NCI-H345 treated with DMSO at 0.1 percent for 48 hours (cell line): ENCODE data around the gene DNLZ.

Experiments
- DNase-seq: peaks from one replicate; lab custom pipeline; 2025; ENCODE audit not compliant: unreplicated experiment; lab: John Stamatoyannopoulos, UW

DNLZ gene

DNA sequence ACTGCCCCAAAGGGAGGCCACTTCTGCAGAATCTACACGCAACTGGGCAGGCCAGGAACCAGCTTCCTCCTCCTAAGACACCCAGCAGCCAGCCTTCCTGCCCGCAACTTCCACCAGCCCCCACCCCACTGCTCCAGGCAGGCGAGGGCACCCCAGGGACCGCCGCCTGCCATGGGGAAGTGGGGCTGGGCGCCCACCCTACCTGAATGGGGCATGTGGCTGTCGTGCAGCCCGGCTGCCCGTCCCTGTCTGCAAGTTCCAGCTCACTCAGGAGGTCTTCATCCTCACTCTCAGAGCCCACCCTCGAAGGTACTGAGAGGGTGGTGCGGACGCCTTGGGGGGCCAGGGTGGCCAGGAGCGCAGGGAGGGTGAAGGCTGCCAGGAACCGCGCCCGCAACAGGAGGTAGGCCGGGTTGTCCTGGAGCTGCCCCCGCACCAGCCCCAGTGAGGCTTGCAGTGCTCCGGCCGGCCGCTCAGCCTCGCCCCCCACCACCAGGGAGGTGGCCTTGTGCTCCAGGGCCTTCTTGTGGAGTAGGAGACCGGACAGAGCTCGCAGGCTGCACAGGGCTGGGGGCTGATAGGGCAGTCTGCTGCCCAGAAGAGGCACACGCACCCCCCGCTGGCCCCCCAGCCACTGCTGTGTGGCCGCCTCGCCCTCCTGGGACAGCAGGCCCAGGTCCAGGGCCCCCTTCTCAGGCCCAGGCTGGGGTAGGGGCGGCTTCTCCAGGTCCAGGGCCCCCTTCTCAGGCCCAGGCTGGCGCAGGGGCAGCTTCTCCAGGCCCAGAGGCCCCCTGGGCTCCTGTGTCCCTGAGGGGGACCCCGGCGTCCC lies 14.0 kb upstream of the DNLZ start:
- DNase-seq, result no peak

DNA sequence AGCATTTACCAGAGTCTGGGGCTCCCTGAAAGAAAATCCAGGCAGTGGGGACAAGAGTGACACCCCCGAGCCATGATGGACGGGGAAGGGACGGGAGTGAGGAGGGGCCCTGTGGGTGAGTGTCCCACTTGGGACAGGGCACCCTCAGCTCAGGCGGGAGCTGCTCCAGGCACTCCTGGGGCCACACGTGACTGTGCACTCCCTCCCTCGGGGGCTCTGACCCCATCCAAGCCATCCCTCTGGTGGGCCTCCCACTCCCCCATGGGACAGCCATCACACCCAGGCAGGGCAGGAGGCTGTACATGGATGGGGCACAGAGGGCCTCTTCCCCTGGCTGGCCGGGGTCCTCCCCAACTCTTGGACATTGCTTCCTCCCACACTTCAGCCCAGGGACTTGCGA lies 12.9 kb upstream of the DNLZ start:
- DNase-seq, result no peak

DNA sequence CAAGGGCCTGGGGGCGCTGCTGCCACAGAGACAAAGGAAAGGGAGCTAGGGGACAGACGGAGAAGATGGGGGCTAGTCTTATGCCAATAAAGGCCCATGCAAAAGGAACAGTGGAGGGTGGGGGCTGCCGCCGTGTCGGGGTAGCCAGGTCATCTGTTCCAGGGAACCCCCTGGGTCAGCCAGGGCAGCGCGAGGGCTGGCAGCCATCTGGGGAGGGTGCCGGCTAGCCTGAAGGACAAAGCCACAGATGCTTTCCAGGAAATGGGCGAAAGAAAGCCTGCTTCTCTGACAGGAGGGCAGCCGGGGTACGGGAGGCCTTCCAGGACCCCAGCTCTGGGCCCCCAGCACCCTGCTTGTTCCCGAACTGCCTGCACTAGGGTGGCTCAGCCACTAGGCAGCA lies 11.6 kb upstream of the DNLZ start:
- no peak for DNase-seq

DNA sequence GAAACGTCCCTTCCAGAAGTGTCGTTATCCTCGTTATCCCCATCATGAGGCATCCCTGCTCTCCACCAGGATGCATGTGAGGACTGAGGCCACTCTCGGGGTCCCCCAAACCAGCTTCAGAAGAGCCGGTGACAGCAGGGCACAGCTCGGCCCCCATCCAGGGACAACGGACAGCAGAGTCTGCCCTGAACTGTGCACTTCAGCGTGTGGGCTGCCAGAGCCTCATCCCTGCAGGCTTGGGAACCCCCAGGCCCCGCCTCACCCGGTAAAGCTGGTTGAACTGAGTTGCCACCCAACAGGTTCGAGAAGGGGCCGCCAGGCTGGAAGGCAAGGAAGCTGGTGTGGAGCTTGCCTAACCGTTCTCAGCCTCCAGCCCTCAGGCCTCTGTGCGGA lies 10.6 kb upstream of the DNLZ start:
- DNase-seq, result no peak

DNA sequence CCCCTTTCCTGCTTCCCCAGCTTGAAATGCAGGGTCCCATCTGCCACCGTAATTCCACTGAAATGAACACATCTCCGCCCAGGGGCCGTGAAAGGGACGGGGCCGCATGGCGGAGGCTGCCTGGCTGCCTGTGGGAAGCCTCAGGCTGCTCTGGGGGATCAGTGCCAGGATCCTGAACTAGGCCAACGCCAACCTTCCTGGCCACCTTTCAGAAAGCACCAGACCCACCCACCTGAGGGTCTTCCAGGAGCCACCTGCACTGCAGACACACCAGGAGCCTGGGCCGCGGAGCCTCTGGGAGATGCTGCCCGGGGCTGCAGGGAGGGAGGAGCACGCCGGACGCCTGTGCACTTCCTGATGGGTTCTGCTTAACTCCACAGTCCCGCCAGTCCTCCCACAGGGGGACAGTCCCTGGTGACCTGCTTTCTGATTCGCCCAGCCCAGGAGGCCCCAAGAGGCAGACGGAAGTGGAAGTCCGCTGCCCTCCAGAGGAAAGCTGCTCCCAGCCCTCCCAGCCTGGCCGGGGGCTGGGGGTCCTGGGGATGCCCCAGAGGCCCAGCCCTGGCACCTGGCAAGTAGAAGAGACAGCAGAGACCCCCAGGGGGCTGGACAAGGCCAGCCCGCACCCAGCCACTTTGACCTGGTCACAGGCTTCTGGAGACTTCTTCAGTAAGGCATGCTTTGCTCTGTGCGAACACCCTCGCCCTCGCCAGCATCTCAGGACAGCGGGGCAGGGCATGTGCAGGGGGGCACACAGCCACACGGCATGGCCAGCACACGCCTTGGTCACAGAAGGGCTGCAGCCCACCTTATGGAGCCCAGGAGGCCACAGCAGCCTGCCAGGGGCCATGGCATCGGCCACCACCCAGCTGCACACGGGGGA lies 10.0 kb upstream of the DNLZ start, which contains the start of gene CARD9:
Gene CARD9 (minus strand): TSS at position 370 of the 883 bp plus-strand sequence. CDS start 1,591 bp downstream, outside the sequence.
- DNase-seq, result no peak

DNA sequence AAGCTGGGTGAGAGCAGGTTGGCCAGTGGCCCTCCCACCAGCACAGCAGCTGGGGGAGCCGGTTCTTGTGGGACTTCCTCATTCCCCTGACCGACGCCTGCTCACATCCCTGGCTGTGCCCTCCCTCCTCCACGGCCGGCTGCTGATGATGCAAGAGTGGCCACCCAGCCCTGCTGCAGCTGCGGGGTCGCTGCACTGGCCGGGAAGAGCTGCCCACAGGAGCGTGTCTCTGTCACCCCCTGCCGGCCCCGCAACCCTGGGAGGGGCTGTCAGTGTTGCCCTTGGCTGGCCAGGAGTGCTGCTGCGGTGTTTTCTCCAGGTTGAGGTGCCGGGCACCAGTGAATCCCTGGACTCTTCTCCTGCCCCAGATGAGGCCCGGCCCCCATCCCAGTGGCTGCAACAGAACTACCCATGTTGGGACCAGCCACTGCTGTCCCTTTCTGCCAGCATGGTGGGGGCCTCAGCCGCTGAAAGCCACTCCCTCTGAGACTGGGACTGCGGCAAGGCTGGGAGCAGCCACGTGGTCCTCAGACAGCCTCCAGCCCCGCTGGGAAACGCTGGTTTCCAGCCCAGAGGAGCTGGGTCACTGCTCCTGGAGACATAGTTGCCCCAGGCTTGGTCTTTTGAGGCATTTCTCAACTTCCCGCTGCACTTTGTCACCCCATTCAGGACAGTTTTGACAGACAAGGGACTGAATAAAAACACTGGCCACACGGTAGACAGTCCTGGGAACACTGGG lies 9.2 kb upstream of the DNLZ start:
- DNase-seq, result no peak

DNA sequence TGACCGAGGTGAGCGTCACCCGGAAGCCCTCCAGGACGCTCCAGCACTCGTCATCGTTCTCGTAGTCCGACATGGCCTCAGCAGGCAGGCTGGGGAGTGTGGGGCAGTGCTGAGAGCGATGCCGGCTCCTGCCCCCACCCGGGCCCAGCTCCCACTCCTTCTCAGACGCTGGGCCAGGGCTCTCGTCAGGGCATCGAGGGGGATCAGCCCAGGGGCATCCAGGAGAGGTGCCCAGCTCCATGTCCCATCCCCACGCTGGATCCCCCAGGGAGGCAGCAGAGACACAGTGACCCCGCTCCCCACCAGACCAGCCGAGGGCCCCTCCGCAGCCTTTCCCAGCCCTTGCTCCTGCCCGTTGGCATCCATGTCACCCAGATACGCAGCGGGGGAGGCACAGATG lies 8.5 kb upstream of the DNLZ start:
- no peak for DNase-seq

DNA sequence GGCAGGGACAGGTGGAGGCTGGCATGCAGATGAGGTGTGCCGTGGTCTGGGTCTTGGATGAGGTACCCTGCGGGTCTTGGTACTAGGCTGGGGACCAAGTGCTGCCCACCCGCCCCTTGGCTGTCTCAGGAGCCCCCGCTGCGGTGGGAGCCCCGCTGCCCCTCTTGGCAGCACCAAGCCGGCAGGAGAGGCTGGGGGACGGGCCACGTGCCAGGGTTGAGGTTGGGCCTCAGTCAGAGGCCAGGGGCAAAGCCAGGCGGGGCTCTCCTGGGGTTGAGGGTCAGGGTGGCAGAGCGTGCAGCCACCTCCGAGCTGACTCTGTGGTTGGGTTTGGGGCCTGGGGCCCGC lies 8.0 kb upstream of the DNLZ start:
- DNase-seq, result no peak

DNA sequence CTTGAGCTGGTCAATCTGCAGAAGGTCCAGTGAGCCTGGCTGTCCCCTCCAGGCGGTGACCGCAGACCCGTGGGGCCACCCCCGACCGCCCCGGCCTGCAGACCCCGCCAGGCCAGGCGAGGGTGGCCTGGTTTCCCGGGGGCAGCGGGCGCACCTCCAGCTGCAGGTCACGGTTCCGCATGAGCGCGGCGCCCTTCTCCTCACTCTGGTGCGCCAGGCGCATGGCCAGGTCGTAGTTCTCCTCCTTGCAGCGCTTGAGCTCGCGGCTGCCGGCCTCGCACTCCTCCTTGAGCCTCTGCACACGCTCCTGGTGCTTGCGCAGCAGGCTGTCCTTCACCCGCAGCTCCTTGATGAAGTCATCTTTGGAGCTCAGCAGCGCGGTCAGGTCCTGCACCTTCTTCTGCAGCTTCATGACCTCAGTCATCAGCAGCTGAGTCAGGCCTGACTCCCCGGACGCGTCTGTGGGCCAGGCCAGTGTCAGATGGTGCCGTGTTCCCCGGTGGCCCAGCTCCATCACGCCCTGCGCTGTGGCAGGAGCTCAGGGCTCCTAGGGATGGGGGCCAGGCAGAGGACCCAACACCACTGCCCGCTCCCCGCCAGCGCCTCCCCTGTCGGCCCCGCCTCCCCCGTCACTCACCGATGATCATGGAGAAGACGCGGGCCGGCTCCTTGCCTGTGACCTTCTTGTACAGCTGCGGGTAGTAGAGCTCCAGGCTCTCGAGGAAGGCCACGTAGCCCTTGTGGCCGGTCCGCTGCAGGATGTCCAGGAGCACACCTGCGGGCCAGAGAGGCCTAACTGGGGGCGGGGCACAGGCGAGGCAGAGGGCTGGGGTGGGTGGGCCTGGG lies 7.4 kb upstream of the DNLZ start:
- no peak for DNase-seq

DNA sequence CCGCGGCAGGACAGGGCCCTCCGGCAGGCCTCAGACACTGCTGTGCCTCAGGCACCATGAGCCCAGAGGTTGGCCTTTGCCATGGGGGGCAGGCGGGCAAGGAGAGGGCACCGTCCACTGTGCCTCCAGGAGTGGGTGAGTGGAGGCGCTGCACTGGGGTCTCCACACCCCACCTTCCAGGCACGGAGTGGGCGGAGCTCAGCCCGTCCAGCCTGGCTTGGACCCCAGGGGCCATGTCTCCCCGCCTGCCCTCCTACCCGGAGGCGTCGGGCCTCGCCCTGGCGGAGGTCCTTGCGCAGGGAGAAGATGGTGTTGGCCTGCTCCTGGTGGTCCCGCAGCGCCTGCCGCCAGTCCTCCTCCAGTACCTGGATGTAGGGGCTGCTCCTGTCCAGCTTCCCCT lies 6.5 kb upstream of the DNLZ start:
- DNase-seq, result no peak

DNA sequence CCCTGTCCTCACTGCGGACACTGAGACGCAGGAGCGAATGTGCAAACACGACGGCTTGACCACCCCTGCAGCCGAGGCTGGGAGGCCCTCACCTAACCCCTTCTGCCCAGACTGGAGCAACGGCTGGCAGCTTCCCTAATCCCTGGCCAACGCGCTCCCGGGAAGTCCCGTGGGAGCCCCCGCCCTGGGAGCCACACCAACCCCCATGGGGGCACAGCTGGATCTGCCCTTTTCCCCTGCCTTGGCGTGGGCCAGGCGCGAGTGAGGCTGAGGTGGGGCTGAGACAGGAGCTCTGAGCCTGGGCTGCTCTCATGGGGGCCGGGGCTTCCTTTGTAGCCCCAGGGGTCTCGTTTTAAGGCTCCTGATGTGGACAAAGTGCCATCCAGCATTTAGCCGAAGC lies 4.6 kb upstream of the DNLZ start:
- DNase-seq, result no peak

DNA sequence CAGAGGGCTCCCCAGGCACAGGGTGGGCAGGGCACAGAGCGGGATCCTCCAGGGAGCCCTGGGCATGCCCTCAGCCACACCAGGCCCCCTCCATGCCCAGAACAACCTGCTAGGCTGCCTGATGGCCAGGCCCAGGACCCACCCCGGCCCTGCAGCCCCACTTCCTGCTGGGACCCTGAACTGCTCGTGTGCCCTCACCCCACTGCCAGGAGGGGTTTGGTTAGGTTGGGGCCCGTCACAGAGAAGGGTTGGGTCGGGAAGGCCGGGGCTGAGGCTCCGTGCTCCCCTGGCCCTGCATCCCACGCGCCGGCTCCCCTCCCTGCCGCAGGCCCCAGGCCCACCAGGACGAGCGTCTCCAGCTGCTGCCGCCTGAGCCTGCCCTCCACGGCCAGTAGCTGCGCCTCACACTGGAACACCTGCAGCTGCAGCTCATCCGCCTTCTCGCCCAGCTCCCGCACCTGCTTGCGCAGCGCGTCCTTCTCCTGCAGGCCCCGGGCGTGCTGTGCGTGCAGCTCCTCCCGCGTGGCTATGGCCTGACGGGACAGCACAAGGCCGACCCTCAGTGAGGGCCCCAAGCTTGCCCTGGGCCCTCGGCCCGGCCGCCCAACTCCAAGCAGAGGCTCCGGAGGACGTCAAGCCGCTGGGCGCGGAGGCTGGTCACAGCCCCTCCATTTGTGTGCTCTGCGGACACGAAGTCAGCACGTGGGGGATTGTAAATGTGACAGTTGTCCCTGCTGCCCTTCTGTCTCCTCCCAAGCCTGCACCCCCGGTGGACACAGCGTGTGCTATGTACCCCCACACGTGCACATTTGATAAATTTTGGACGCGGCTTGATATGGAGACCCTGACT lies 4.0 kb upstream of the DNLZ start:
- no peak for DNase-seq

DNA sequence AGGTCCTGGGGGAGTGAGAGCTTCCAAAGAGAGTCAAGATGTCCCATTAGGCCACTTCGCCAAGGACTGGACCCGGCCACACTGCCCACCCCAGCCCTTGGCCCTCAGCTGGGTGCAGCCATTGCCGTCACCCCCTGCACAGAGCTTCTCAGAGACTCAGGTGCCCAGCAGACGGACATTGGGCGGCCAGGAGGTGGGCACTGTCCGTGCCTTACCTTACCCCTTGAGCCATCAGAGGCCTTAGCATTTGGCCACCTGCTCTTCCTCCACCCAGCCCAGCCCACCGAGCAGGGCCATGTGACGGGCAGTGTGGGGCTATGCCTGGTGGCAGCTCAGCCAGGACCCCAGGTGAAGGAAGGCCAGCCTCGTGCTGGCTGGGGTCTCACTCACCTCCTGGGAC lies 3.3 kb upstream of the DNLZ start:
- DNase-seq, result no peak

DNA sequence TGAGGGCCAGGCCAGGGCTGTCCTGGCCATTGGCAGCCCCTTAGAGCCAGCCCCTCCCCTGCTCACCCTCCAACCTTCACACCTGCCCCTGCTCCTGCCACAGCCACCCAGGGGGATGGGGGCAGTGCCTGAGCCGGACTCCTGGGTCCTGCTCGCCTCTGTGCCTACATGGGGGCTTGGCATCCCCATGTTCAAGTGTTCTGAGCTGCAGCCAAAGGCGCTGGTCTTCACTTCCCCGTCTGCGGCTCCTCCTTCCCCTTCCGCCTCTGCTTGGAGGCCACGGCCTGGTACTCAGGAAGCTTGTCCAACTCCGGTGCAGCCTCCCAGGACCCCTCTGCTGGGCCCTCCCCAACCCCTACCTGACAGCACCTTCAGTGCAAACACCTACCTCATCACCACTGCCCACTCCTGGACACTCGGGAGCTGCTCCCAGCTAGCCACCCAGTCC lies 2.3 kb upstream of the DNLZ start:
- no peak for DNase-seq

DNA sequence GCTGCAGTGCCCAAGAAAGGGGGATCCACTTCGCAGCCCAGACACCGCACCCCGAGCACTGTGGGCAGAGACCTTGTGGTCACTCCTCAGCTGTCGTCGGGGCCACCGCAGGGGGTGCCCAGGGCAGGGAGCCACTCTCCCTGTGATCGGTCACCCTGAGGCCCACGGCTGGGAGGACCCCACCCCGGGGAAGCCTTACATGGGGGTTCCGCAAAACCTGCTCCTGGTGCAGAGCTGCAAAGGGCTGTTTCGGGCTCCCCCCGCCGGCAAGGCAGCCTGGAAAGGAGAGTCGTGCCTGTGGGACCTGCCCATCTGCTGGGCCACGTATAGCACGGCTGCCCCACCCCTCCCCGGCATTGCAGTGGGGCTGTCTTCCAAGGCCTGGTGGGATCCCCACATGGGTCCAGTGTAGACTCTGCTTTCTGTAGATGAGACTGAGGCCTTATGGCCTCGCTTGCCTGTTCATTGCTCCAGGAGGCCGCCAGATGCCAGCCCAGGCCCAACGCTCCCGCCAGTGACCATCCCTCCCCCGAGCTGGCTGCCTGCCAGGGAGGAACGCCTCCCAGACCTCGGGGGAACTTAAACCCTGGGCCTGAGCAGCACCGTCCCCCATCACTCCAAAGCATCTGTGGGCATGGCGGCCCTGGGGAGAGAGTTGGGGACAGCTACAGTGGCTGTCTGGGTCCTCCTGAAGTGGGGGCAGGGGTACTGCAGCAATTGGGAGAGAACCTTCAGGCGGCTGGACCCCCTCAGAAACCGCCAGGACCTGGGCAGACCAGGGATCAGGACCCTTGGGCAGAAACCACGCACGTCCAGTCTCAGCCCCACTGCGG lies 1.6 kb upstream of the DNLZ start:
- DNase-seq, result no peak

DNA sequence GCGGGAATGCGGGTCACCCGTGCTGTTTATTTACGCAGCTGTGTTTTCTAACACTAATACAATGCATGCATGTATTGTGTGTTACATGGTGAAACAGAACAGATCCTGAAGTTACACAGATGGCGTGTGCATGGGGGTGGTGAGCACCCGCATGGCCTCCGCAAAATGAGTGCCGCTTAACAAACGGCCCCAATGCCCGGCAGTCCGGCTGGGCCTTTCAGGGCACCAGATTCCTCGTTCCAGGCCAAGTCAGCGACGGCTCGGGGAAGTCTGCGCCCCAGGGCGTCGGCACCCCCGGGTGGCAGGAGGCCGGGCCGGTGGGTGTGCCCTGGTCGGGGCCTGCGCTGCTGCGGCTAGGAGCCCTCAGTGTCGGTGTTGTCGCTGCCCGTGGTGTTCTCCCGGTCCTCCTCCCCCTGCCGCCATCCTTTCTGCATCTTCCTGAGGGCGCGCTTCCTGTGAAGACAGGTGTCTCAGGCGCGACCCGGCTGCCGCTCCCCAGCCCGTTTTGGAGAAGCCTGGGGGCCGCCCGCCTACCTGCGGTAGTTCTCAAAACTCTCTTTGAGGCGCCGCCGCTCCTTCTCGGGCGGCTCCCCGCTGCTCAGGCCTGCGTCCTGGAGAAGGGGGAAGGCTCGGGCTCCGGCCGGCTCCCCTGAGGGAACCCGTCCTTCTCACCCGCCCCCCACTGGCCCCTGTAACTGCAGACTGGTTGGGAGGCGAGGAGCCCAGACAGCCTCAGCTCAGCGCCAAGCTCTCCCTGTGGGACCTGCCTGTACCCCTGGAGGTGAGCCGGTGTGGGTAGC lies 605 bp upstream of the DNLZ start:
- DNase-seq, result no peak

DNA sequence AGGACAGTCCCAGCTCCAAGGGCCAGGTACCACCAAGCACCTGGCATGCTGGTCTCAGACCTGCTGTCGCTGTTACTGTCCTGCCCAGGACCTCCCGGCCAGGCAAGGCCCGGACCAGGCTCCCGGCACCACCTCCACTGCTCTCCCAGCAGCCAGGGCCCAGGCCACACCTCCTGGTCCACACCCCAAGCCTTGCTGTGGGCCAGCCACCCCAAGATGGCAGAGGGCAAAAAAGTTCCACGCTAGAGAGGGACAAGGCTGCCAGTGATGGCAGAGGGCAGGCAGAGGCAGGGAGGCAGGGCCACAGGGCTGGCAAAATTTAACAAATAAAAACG lies 1.1 kb downstream of the DNLZ start:
- DNase-seq, result no peak

DNA sequence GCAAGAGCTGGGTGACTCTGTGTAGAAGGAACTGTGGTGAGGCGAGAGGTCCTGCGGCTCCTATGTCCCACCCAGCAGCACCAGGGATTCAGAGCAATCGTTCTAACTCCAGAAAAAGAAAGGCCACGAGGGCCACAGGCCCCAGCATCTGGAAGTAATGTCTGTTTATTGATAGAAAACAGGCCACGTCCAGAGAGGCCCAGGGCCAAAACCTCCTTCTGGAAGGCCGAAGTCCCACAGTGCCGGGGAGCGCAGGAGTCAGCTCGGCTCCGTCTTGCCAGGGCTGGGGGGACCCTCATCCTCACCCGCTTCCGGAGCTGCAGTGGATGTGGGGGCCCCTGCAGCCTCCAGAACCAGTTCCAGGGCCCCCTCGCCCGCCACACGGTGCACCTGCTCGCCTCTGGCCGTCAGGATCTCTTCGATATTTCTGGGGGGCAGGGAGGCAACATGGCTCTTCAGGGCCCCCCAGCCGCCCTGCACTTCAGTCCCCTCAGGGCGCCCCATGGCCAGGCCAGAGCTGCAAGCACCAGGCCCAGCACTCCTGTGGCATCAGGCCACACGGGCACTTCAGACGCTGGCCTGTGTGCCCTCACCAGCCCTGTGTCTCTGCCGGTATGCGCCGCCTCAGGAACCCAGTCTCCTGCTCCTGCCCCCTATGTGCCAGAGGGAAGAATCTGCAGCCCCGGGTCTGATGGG lies 1.6 kb downstream of the DNLZ start:
- DNase-seq, result no peak
